Measurements from ENCODE around the gene STAG1.

The STAG1 gene

DNA sequence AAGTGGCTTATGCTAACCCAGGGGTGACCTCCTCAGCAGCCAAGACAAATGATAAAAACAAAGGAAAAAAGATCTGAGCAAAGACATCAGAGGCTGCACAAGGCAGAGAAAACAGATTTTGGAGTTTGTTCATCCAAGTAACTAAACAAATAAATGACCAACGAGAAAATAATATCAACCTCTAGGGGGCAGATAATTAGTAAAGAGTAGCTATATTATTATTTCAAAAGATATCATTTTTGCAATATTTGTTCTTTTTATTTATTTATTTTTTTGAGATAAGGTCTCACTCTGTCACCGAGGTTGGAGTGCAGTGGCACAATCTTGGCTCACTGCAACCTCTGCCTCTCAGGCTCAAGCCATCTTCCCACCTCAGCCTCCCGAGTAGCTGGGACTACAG lies 400.3 kb downstream of the STAG1 start:
- no peak for DNase-seq
- Mint-ChIP-seq H3K4me3 (no peak overlapping the region), H3K27me3 (ENCODE audit: low read depth, poor library complexity) (peaks cover 2% of the 10 kb centered on the region), H3K9me3 (peaks cover 15% of the 10 kb centered on the region), H3K36me3 (ENCODE audit: low read depth) (peaks cover 49% of the 10 kb centered on the region), H3K4me1 (peaks cover 6% of the 10 kb centered on the region), H3K27ac (peak overlapping the region; percentile 35)
- TF ChIP-seq CTCF (IDR thresholded peaks at IDR 0.05): peak; percentile 21

GRCh38 chr3:136351351-136351750 lies 400.8 kb downstream of the STAG1 start:
- H3K27ac Mint-ChIP-seq: peak overlapping the region; percentile 35
- H3K27me3 Mint-ChIP-seq (ENCODE audit: low read depth, poor library complexity): peaks cover 2% of the 10 kb centered on the region
- no peak for DNase-seq
- peaks cover 6% of the 10 kb centered on the region for H3K4me1 Mint-ChIP-seq
- H3K36me3 Mint-ChIP-seq (ENCODE audit: low read depth): peaks cover 47% of the 10 kb centered on the region
- TF ChIP-seq CTCF (IDR thresholded peaks at IDR 0.05): no peak
- H3K9me3 Mint-ChIP-seq: peaks cover 15% of the 10 kb centered on the region
- H3K4me3 Mint-ChIP-seq: no peak overlapping the region

GRCh38 chr3:136350557-136350956 lies 401.6 kb downstream of the STAG1 start:
- H3K27me3 Mint-ChIP-seq (ENCODE audit: low read depth, poor library complexity): peaks cover 2% of the 10 kb centered on the region
- H3K27ac Mint-ChIP-seq: peak overlapping the region; percentile 36
- peaks cover 6% of the 10 kb centered on the region for H3K4me1 Mint-ChIP-seq
- no peak for TF ChIP-seq CTCF (IDR thresholded peaks at IDR 0.05)
- no peak for DNase-seq
- peaks cover 46% of the 10 kb centered on the region for H3K36me3 Mint-ChIP-seq (ENCODE audit: low read depth)
- H3K9me3 Mint-ChIP-seq: peaks cover 9% of the 10 kb centered on the region
- H3K4me3 Mint-ChIP-seq: no peak overlapping the region

- no peak for TF ChIP-seq CTCF (IDR thresholded peaks at IDR 0.05)
- Mint-ChIP-seq H3K9me3 (peaks cover 5% of the 10 kb centered on the region), H3K27me3 (ENCODE audit: low read depth, poor library complexity) (peaks cover 2% of the 10 kb centered on the region), H3K27ac (no peak overlapping the region), H3K36me3 (ENCODE audit: low read depth) (peaks cover 43% of the 10 kb centered on the region), H3K4me3 (no peak overlapping the region), H3K4me1 (peaks cover 6% of the 10 kb centered on the region)
- no peak for DNase-seq
Measured at GRCh38 chr3:136350132-136350531, 402.0 kb downstream of the STAG1 start.

- peaks cover under 1% of the 10 kb centered on the region for H3K4me1 Mint-ChIP-seq
- TF ChIP-seq CTCF (IDR thresholded peaks at IDR 0.05): no peak
- peak overlapping the region; percentile 45 for H3K27ac Mint-ChIP-seq
- H3K27me3 Mint-ChIP-seq (ENCODE audit: low read depth, poor library complexity): peaks cover 2% of the 10 kb centered on the region
- DNase-seq: no peak
- no peak overlapping the region for H3K4me3 Mint-ChIP-seq
- H3K36me3 Mint-ChIP-seq (ENCODE audit: low read depth): peaks cover 42% of the 10 kb centered on the region
- no peaks in the 10 kb centered on the region for H3K9me3 Mint-ChIP-seq
Measured at GRCh38 chr3:136346486-136346885, 405.7 kb downstream of the STAG1 start.

DNA sequence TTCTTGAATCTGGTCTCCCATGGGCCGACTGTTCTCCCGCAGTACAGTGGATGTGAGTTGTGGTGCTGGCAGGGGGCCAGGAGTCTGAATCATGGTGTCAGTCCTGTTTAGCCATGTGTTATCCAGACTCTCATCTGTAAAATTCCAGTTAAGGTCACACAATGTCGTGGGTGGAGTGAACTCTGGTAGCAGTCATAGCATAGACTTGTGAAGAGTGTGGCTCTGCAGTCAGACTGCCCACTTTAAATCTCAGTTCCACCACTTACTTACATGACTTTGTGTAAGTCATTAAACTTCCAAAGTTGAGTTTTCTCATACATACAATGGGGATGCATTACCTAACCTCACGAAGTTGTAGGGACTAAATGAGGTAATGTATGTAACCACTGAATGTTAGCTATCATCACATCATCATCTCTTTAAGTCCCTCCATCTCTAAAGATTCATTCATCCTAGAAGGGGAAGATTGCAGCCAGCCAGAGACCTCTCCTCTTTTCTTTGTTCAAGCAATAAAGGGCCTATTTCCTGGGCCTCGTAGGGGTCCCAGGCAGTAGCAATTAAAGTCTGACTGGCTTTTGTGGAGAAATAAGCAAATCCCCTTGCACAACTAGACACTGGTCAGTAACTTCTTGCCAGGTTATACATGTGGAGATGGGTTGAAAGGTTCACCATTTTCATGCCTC lies 408.2 kb downstream of the STAG1 start:
- Mint-ChIP-seq H3K9me3 (no peaks in the 10 kb centered on the region), H3K27me3 (ENCODE audit: low read depth, poor library complexity) (peaks cover 2% of the 10 kb centered on the region), H3K4me1 (no peaks in the 10 kb centered on the region), H3K27ac (peak overlapping the region; percentile 78), H3K4me3 (no peak overlapping the region), H3K36me3 (ENCODE audit: low read depth) (peaks cover 61% of the 10 kb centered on the region)
- no peak for TF ChIP-seq CTCF (IDR thresholded peaks at IDR 0.05)
- DNase-seq: no peak
